ENCODE measurements around the gene CBX5.
"Not testable (repeated sequence)": the region's sequence is repeated elsewhere in the genome, so short reads cannot be mapped to it uniquely, and the experiment has no call there.

Gene CBX5

GRCh38 chr12:54200412-54200811, 79.5 kb downstream of the CBX5 start:
- no peak for DNase-seq

- DNase-seq, result no peak
Observed at GRCh38 chr12:54199917-54200316, 80.0 kb downstream of the CBX5 start.

GRCh38 chr12:54199034-54199433, 80.9 kb downstream of the CBX5 start:
- no peak for DNase-seq

GRCh38 chr12:54197431-54197909, 82.5 kb downstream of the CBX5 start:
- no peak for DNase-seq

GRCh38 chr12:54197010-54197409, 82.9 kb downstream of the CBX5 start:
- no peak for DNase-seq

GRCh38 chr12:54196396-54196795, 83.5 kb downstream of the CBX5 start:
- DNase-seq, result no peak

- no peak for DNase-seq
Observed at GRCh38 chr12:54195737-54196347, 84.1 kb downstream of the CBX5 start.

GRCh38 chr12:54195080-54195736, 84.7 kb downstream of the CBX5 start:
- DNase-seq, result no peak

- DNase-seq, result not testable (repeated sequence)
Observed at GRCh38 chr12:54194611-54195010, 85.3 kb downstream of the CBX5 start.

GRCh38 chr12:54193434-54193833, 86.5 kb downstream of the CBX5 start:
- no peak for DNase-seq

GRCh38 chr12:54191550-54192022, 88.3 kb downstream of the CBX5 start:
- DNase-seq, result peak in 54 of 56 donors; percentile 14 to 82 (median 56)

GRCh38 chr12:54191126-54191525, 88.8 kb downstream of the CBX5 start:
- no peak for DNase-seq

- no peak for DNase-seq
Observed at GRCh38 chr12:54189198-54189539, 90.8 kb downstream of the CBX5 start.

- no peak for DNase-seq
Observed at GRCh38 chr12:54187075-54187474, 92.8 kb downstream of the CBX5 start.

- DNase-seq, result no peak
Observed at GRCh38 chr12:54185919-54186318, 94.0 kb downstream of the CBX5 start.

GRCh38 chr12:54185297-54185696, 94.6 kb downstream of the CBX5 start:
- not testable (repeated sequence) for DNase-seq

- DNase-seq, result no peak
Observed at GRCh38 chr12:54184024-54184805, 95.7 kb downstream of the CBX5 start.

GRCh38 chr12:54182981-54183380, 96.9 kb downstream of the CBX5 start:
- DNase-seq, result no peak

- no peak for DNase-seq
Observed at GRCh38 chr12:54182086-54182485, 97.8 kb downstream of the CBX5 start.

Measured in amygdala (tissue), 56 donors.